HG03175 (cell line): Measurements from ENCODE around the gene ATPAF1.

ENCODE experiments used
- ATAC-seq: cut with Tn5 transposase; IDR thresholded peaks from one replicate; pipeline ENCODE4 v1.9.1; 2021; ENCODE audit warnings: mild to moderate bottlenecking, moderate library complexity; ENCODE audit not compliant: unreplicated experiment

Gene ATPAF1

GRCh38 chr1:46596036-46596435 lies 72.1 kb downstream of the ATPAF1 start:
- no peak for ATAC-seq

- ATAC-seq: no peak
Measured at GRCh38 chr1:46595127-46595526, 73.0 kb downstream of the ATPAF1 start.

- ATAC-seq: no peak
Measured at GRCh38 chr1:46594063-46594462, 74.1 kb downstream of the ATPAF1 start.

GRCh38 chr1:46592823-46593222 lies 75.3 kb downstream of the ATPAF1 start:
- no peak for ATAC-seq

GRCh38 chr1:46589529-46589928 lies 78.6 kb downstream of the ATPAF1 start:
- no peak for ATAC-seq

- no peak for ATAC-seq
Measured at GRCh38 chr1:46587069-46587468, 81.1 kb downstream of the ATPAF1 start.

GRCh38 chr1:46585312-46585938 lies 82.7 kb downstream of the ATPAF1 start:
- no peak for ATAC-seq

- ATAC-seq: no peak
Measured at GRCh38 chr1:46583494-46583893, 84.7 kb downstream of the ATPAF1 start.

GRCh38 chr1:46582972-46583371 lies 85.2 kb downstream of the ATPAF1 start:
- ATAC-seq: no peak
